ENCODE measurements around the gene ARHGAP26.

The ARHGAP26 gene

DNA sequence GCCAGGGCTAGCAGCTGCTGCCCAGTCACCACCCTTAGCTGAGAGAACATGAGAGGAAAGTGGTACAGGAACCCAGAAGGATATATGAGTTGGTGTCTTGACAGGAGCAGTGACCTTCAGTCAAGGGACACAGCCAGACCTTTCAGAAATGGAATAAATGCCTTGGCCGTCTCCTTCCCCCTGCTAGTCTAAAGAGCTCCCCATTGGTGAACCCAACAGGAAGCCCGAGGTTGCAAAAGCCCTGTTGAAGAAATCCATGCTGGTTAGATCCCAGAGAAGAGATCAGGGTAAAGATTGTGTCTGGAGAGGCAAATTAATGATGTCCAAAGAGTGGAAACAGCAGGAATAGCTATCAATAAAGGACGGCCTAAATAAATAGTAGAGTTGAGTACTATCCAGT is 388.9 kb downstream of the ARHGAP26 start:
- intact Hi-C loops (cut with DNase I): no loop called here
- no peak for DNase-seq

DNA sequence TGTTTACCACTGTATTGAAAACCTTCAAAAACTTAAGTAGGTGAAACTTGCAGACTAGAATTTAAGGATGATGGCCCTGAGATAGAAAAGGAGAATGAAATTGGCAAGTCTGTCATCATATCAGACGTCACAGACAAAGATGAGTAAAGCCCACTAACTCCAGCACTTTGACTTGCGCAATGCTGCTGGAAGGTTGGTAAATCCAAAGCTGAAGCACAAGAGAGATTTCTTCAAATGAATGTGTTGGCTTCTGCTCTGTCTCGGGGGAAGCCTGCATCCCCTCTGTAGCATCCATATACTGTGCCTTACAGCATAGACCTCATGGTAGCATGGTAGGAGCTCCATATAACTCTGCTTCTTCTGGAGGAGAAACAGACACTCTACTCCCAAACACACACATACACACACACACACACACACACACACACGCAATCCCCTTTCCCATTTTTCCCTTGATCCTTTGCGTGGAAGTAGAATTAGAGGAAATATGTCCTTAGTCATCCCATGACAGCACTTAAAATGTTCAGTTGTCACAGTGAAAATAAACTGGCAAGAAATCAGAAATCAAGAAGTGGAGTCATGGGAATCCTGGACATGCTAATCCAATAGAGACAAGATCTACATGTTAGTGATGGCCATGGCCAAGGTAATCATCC is 391.8 kb downstream of the ARHGAP26 start:
- no peak for DNase-seq
- intact Hi-C loops (cut with DNase I): no loop called here

- intact Hi-C loops (cut with DNase I): no loop called here
- no peak for DNase-seq
These were observed 392.6 kb downstream of the ARHGAP26 start for GRCh38 chr5:143162810-143163209.

- intact Hi-C loops (cut with DNase I): no loop called here
- no peak for DNase-seq
These were observed 394.4 kb downstream of the ARHGAP26 start for GRCh38 chr5:143164557-143164956.

GRCh38 chr5:143165049-143165880 is 395.1 kb downstream of the ARHGAP26 start:
- intact Hi-C loops (cut with DNase I): no loop called here

GRCh38 chr5:143166090-143166489 is 395.9 kb downstream of the ARHGAP26 start:
- no peak for DNase-seq
- intact Hi-C loops (cut with DNase I): no loop called here

More at GRCh38 chr5:143165049-143165880, 395.1 kb downstream of the ARHGAP26 start:
- no peak for DNase-seq

- intact Hi-C loops (cut with DNase I): no loop called here
- DNase-seq: no peak
These were observed 396.7 kb downstream of the ARHGAP26 start for GRCh38 chr5:143166661-143167420.

GRCh38 chr5:143168171-143168741 is 398.1 kb downstream of the ARHGAP26 start:
- intact Hi-C loops (cut with DNase I): no loop called here
- DNase-seq: no peak

DNA sequence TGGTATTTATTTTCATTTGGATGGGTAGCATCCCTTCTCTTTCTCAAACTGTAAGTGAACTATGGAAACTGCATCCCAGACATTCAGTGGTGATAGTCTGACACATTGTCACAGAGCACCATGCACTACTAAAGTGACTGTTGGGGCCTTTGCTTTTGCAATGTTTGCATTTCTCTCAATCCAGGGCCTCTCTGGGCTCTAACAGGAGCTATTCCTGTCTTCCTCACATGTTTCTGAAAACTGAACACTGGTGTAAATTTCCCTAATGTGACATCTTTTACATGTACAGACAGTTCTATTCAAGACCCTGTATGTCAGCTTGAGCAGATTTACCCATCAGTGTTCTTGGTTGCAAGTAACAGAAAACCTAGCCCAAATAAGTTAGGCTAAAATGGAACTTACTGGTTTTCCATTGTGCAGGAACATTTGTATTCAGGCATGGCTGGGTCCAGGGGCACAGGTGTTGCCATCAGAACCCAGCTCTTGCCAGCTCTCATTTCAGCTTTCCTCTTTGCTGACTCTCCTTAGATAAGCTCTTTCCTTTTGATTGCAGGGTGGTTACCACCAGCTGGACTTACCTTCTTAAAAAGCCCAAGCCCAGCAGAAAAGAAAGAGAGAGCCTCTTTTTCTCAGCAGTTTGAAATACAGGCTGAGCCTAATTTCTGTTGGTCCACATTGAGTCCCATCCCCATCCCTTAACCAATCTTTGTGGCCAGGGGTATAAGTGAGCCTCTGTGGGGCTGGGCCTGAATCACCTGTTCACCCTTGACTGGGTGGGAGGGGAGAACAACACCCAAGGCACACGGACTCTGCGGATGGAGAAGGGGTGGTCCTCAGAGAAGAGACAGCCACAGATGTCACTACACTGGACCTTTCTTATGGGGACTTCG is 399.0 kb downstream of the ARHGAP26 start:
- no peak for DNase-seq
- intact Hi-C loops (cut with DNase I): no loop called here

DNA sequence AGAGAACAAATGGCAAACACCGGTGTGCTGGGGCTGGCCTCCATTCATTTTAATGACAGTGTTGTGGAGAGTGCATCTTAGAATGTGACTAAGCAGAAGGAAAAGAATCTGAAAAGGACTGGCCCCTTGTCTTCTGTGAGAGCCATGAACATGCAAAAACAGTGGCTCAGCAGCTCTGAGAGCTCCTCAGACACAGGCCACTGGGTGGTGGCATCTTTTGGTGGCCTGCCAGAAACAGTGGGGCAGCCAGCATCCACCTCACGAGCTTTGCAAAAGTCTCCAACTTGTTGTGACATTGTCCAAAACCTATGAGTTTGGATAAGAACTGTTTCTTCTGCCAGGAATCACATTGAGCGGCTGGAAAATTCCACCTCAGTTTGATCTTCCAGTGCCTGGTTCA is 399.9 kb downstream of the ARHGAP26 start:
- DNase-seq: no peak
- intact Hi-C loops (cut with DNase I): no loop called here

GRCh38 chr5:143170977-143171376 is 400.8 kb downstream of the ARHGAP26 start:
- intact Hi-C loops (cut with DNase I): no loop called here
- DNase-seq: no peak

DNA sequence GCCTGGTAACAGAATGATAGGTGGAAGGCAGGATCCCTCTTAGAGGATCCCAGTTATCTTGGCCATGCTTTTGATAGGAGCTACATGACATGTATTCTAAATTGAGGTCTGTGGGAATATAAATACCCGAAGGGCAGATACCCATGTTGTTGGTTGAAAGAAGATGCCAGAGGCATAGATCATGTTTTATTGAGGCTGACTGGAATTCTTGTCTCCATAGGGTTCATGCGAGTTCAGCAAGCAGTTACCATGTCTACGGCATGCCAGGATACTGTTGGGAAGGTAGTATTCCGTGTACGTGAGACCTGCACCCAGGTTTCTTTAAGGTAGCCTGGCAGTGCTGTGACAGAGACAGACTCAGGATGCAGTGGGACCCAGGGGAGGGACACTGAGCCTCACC is 402.6 kb downstream of the ARHGAP26 start:
- DNase-seq: no peak
- intact Hi-C loops (cut with DNase I): no loop called here

GRCh38 chr5:143173139-143173889 is 403.1 kb downstream of the ARHGAP26 start:
- no peak for DNase-seq

DNA sequence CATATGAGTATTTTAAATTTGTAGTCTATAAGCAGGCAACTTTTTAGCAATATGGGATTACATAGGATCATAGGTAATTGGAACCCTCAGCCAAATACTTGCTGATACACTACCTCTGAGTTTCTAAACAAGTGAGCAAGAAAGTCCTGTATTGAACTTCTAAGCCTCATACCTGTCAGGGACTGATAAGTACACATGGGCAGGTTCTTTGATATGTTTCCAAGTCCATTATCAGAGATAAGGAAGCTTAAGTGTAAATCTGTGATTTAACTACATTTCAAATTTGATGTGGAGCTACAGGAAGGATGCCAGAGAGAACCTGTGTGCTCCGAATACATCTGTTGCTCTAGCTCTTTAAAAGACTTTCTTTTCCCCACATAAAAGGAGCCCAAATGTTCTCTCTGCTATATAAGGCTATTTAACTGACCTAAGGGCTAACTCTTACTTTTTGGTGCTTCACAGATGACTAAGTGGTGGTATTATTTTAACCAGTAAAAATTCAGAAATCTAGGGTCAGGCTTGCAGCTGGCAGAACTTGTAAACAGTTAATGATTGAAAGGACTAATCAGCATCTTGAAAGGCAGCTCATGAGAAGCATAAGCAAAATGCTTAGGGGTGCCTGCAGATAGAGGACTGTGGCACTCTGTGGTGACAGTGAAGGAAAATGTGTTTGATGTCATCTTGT is 404.7 kb downstream of the ARHGAP26 start:
- intact Hi-C loops (cut with DNase I): no loop called here

More at GRCh38 chr5:143173139-143173889, 403.1 kb downstream of the ARHGAP26 start:
- intact Hi-C loops (cut with DNase I): no loop called here

DNA sequence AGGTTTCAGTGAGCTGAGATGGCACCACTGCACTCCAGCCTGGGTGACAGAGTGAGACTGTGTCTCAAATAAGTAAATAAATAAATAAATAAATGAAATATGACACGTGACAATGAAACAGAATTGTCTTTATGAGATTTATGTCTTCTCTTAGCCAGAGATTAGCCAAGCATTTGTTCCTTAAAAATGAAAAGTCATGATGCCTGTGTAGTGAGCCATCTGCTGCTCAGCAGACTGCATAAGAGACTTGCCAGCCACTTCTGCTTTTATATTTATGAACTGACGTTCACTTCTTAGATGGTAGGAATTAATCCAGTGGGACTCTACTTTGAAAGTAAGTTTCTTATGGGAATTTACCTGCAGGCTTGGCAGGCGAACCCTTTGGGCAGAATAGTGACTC is 405.9 kb downstream of the ARHGAP26 start:
- intact Hi-C loops (cut with DNase I): no loop called here

More for the DNA sequence above, 404.7 kb downstream of the ARHGAP26 start:
- no peak for DNase-seq

GRCh38 chr5:143177263-143177983 is 407.2 kb downstream of the ARHGAP26 start:
- DNase-seq: no peak
- intact Hi-C loops (cut with DNase I): no loop called here

More for the DNA sequence above, 405.9 kb downstream of the ARHGAP26 start:
- no peak for DNase-seq

Measured in head of caudate nucleus (tissue), 42 donors.